Right kidney (tissue), 1 donor: Measurements from ENCODE around the gene EEF2KMT.
A peak's percentile ranks its signal among the peaks of the same experiment; 100 is the strongest.
"Not testable (repeated sequence)": the region's sequence is repeated elsewhere in the genome, so short reads cannot be mapped to it uniquely, and the experiment has no call there.

ENCODE experiments used
- DNase-seq: peaks from one replicate; pipeline ENCODE4 v3.0.0-alpha.2; 2016

EEF2KMT gene

DNA sequence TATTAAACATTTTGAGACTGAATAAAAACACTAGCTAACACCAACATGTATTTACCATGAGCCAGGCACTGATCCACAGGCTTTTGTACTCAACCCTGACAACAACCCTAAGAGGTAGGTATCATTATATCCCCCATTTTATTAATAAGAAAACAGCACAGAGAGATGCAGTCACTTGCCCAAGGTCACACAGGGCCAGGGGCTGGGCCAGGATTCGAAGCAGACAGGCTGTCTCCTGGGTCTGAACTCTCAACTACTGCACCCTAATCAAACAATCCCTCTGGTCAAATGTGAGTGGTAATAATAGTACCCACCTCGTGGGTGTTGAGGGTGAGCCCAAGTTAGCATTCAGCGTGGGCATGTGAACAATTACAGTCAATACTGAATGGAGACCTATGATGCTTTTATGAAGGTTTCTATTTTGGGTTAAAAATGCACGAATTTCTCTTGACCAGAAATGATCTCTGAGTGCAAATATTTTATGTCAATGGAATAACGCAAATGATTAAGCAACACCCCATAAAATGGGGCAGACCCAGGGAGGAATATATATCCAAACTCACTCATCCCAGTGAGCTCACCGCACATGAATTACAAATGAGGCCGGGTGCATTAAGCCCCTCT is 1.0 kb downstream of the EEF2KMT start:
- not testable (repeated sequence) for DNase-seq

DNA sequence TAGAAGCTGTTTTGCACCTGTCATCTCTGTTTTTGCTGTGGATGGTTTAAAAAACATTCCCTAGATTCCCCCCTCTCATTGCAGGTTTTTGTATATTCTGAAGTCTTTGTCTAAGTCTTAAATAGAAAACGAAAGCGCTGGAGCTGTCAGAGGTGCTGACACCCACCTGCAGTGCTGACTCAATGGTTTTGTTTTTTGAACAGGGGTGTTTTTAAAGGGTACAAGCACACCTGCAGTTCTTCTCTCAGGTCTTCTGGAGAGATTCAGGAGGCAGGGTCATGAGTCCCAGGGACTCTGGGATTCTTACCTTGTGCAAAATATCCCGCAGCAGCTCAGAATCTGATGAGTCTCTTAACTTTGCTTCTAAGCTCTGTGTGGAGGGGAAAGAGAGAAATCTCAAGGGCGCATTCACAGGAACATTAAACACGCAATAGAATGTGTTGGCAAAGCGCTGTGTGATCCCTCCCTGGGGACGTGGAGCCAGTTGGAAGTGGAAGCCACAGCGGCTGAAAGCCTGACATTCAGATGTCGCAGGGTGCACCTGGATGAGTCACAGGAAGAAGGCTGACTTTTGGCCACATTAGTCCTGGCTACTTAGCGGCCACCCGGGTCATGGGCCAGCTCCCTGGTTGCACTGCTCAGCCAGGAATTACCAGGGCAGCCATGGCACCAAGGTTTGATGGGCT is 2.3 kb downstream of the EEF2KMT start:
- DNase-seq = not testable (repeated sequence)

DNA sequence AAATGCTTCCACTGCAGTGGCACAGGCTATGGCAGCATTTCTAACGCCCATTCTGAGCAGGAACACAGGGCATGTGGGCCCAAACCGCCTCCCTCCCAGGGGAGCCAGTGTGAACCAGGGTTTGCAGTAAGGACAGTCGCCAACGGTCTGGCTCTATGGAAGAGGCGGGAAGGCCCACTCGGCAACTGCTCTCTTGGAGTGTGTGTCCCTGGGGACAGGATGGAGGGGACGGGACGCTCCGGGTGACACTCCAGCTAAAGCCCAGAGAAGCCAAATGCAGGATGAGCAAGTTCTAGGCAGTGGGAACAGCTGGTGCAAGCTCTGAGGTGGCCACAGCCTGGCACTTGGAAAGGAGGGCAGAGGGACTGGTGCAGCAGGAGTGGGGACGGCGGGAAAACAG is 3.8 kb downstream of the EEF2KMT start:
- not testable (repeated sequence) for DNase-seq

DNA sequence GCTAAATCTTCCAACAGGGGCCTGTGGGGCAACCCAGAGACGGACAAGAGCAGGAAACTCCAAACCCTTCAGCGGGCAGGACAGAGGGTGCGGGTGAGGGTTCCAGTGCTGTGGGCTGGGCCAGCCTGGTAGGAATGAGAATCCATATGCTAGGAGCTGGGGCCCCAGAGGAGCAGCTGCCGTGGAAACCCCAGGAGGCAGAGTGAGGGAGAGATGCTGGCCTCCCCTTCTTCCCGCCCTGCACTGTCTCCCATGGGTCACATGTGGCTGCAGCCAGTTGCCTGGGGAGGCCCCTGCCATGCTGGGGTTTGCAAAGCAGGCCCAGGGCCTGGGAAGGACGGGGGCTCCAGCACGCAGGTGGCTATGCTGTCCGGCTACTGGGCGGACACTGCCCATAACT is 4.5 kb downstream of the EEF2KMT start:
- not testable (repeated sequence) for DNase-seq

DNA sequence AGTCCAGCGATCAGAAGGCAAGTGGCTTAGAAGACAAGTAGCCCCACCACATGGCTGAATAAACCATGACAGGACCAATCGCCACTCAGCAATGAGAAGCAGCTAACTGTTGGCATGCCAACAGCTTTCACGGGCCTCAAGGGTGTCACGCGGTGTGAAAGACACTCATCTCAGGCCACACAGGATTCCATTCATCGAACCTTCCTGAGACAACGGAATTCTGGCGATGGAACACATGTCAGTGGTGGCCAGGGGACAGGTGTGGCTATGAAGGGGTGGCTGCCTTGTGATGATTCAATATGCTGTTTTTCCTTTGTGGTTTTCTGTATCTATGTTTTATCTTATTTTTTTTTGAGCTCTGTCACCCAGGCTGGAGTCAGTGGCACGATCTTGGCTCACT is 7.0 kb downstream of the EEF2KMT start:
- DNase-seq = not testable (repeated sequence)

DNA sequence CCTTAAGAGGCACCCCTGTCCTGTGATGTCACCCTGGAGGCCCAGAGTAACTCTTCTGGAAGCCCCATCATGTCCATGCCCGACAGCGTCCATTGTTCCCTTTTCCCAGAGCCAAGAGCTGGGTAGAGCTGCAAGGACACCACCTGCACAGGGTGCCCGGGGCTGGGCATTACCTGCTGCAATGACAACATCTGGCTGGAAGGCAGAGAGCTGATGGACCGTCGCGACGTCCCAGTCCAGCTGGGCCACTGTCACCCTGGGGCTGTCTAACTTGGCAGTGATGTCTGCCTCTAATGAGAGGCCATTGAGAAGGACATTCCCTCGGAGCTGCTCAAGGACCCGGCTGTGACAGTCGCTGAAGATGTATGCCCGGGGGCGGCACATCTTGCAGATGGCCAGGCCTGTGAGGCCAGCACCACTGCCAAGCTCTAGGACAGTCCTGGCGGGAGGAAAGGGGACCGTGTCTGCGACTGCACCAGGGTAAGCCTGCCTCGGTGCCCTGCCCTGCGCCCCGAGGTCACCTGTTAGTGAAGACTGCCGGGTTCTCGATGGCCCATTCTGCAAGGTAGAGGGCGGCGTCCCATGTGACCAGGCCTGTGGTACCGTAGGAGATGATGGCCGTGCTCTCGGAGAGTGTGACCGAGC is 7.6 kb downstream of the EEF2KMT start:
- DNase-seq = not testable (repeated sequence)

DNA sequence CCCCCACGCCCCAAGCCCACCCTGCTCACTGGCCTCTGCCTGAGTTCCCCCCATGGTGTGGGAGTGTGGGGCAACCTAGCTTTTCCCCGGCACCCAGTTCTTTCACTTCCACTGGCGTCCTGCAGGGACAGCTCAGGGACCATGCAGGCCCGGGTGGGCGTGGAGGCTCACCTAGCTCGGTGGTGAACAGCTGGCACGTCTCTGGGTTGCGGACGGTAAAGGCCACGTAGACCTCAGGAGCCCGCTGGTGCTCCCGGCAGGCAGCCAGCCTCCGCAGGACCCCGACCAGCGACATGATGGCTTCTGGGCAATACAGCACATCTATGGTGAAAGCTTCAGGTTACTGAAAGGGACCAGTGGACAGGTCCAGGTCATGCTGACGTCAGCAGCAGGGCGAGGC is 8.7 kb downstream of the EEF2KMT start:
- not testable (repeated sequence) for DNase-seq

DNA sequence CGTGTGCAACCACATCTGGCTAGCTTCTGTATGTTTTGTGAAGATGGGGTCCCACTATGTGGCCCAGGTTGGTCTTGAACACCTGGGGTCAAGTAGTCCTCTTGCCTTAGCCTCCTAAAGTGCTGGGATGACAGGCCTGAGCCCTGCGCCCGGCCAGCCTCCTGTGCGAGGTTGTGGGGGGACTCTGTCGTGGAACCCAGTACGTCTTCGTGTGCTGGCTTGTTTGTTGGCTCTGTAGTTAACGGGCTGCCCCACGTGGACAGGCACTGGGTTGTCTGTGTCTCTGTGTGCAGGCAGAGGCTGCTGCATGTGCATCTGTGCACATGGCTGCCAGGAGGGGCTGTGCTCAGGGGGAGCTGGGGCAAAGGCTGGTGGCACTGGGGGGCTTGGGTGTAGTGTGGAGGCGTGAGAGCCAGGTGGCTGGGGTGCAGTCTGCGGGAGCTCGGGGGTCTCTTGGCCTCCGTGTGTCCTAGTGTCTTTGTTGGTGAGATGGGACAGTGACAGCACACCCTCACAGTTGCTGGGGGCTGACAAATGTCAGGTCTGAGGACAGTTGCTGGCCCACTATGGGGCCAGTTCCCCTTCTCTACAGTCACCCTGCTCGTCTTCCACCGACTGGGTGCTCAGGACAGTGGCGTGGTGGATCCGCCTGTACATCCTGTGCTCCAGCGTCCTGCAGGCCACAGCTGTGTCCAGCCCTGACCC is 9.4 kb downstream of the EEF2KMT start:
- not testable (repeated sequence) for DNase-seq

DNA sequence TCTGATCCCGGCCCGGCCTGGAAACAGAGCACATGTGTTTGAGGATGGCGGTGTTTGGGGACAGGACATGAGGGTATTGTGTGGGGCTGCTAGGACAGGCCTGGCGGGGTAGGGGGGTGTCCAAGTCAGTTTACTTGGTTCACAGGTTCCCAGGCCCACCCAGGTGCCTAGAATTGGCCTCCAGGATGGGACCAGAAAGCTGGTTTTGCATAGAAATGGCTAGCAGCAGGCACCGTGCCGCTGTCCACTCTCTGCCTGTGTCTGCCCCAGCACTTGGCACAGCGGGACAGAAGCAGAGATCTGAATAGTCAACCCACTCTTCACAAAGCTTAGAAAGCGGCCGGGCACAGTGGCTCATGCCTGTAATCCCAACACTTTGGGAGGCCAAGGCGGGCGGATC is 11.9 kb downstream of the EEF2KMT start:
- not testable (repeated sequence) for DNase-seq

DNA sequence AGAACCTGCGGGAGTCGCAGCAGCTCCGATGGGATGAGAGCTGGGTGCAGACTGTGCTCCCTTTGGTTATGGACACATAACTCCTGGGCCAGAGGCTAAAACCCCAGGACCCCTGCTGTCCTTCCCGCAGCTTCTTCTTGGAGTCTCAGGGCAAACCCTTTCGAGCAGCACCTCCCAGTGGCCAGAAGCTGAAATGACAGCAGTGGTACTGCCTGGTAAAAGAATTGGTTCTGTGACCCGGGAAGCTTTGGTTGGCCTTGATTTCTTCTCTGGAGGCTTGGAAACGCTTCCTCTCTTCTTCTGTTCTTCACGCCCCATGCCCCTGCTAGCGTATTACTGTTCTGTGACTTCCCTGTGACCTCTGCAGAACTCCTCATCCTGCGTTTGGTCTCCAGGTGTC is 12.8 kb downstream of the EEF2KMT start:
- DNase-seq = not testable (repeated sequence)

DNA sequence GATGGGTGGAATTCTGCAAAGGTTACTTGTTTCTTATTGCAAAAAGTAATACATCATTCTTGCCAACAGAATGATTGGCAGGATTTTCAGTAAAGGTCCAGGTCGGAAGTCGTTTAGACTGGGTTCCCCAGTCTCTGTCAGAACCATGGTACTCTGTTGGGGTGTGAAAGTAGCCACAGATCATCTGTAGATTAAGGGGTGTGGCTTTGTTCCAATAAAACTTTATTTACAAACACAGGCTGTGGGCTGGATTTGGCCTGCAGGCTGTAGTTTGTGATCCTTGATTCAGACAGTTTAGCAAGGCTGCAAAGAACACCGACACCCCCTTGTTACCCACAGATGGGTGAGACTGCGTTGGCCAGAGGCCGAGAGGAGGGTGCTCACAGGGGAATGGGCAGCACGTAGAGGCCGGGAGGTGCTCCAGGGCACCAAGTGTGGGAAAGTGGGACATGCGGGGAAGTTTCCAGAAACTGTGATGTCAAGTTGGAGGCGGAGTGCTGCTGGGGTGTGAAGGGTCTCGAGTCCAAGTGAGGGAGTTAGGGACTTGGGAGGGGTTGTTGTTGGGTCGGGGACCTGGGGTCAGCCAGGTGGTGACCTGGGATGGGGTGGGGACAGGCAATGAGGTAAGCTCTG is 13.4 kb downstream of the EEF2KMT start:
- not testable (repeated sequence) for DNase-seq

DNA sequence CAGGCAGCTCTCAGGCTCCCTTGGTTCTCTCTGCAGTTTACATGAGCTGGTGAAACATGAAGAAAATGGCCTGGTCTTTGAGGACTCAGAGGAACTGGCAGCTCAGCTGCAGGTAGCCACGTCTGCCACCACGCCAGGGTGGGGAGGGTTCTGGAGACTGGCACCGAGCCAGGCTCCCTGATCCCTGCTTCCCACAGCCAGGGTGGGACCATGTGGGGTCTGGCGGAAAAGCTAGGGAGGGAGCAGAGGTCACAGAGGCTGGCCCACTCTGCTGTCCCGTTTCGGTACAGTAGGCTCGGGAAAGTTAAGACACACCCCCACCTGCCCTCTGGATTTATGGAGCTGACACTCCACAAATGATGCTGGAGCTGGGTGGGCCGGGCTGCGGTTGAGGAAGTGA is 13.9 kb downstream of the EEF2KMT start:
- not testable (repeated sequence) for DNase-seq

DNA sequence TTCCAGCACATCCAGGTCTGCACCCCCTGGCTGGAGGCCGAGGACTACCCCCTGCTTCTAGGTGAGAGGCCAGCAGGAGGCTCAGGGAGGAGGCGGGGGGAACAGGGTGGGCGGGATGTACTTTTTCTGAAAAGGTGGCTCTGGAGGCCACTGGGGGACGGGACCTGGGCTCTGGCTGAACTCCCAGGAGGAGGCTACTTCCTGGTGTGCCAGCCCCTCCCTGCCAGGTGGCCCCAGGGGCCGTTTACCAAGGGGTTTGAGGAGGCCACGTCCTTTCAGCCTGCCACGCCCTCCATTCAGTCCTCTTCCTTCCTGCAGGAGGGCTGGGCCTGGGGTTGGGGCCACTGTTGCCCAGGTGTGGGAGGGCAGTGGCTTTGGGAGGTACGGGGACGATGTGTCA is 16.6 kb downstream of the EEF2KMT start:
- not testable (repeated sequence) for DNase-seq

DNA sequence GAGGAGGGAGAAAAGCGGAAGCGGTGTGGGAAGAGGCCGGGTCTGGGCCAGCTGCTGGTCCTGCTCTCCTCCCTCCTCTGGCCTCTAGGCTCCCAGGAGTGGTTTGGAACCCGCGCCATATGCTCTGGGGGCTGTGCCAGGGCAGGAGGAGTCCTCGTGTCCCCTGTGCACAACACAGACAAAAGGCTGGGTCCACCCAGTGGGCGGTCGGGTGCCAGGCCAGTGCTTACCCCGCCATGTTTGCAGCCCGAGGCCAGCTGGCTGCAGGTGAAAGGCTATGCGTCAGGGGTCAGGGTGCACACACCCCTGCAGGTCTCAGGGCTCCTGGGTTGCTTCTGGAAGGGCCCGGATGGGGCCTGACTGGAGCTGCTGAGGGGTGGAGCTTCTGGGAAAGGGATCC is 17.1 kb downstream of the EEF2KMT start:
- not testable (repeated sequence) for DNase-seq

DNA sequence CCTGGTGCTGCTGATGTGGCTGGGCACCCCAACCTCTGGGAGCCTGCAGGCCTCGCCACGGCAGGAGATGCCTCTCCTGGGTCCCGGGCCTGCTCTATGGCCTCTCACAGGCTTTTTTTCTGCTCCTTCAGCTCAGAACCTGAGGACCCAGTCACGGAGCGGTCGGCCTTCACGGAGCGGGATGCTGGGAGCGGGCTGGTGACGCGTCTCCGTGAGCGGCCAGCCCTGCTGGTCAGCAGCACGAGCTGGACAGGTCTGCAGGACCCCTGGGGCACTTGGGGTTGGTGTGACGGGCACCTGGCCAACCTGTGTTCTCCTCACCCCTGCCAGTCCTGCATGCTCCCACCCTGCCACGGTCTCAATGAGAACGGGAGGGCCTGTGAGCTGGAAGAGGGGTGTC is 19.0 kb downstream of the EEF2KMT start:
- no peak for DNase-seq

DNA sequence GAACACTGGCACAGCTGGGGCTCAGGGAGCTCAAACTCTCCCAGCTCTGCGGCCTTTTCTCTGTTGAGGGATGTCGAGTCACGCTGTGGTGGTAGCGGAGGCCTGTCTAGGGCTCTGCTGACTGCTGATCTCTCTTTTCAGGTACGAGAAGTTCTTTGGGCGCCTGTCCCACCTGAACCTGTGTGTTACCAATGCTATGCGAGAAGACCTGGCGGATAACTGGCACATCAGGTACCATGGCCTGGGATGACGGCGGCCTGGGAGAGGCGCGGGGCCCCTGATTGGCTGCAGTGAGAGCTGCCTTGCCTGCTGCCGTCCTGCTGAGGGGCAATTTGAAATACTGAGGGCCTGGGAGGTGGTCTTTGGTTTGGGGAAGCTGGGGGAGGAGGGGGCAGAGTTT is 20.3 kb downstream of the EEF2KMT start:
- no peak for DNase-seq

DNA sequence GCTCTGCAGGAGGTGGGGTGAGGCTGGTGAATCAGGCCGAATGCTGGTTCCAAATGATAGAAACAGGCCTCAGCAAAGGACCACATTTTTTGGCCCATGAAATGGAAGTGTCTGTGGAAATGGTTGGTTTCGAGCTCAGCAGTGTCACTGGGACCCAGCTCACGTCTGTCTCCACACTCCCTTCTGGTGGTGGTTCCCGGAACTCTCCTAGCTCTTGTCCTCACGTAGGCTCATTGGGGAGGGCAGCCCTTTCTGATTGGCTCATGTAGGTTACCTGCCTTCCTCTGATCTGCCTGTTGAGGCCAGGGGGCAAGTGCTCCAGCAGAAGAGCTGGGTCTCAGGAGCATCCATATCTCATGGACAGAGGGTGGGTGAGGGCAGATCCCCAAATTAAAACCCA is 22.0 kb downstream of the EEF2KMT start:
- DNase-seq = no peak

DNA sequence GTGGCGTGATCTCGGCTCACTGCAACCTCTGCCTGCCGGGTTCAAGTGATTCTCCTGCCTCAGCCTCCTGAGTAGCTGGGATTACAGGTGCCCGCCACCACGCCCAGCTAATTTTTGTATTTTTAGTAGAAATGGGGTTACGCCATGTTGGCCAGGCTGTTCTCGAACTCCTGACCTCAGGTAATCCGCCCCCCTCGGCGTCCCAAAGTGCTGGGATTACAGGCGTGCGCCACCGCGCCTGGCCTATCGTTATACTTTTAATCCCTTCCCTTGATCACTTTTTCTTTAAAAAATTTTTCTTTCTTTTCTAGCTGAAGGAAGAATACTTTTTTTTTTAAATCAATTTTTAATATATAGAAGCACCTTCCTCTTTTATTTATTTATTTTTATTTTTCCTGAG is 23.8 kb downstream of the EEF2KMT start:
- DNase-seq = not testable (repeated sequence)

DNA sequence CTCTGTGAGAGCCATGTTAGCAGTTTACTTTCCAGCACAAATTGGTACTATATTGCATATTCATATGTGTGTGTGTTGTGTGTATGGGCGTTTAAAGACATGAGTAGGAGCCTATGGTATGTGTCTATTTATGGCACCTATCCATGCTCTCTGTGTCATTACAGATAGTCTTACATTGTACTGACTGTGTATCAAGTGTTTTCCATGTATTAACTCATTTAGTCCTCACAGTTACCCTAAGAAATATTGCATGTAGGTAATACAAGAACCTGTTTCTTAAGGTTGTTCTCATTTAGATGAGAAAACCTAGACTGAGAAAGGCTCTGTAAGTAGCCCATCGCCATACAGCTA is 24.3 kb downstream of the EEF2KMT start:
- no peak for DNase-seq

DNA sequence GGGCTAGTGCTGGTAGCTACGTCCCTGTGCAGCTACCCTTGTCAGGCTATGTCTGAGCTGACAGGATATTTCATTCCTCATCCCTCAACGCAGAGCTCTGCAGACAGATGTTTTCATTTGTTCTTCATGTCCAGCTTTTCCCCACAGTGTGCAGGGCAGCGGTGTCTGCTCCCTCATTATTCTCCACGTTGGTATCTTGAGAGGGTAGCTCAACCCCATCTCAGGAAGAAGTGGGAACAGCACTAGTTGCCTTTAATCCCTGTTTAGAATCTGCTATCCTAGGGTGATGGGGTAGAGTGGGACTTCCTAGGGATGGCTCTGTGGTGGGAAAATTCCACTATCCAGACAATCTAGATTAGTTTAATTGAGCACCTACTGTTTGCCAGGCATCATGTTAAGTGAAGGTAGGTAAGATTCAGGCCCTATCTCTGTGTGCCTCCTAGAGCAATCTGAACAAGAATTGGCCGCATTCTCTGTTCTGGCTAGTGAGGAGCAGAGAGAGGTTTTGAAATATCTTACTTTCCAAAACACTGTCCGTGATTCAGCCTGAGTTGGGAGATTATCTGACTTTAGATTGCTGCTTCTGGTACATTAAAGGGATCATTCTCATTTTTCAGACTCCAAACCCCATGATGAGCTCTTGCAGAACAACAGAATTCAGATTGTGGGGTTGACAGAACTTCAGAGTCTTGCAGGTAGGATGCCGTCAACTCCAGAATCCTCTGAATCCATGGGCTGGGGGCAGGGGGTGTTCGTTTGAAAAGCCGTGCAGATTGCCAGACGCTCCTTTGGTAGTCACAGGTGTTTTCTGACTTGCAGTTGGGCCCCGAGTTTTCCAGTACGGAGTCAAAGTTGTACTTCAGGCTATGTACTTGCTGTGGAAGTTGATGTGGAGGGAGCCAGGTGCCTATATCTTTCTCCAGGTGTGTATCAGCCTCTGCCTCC is 25.0 kb downstream of the EEF2KMT start:
- DNase-seq = no peak

DNA sequence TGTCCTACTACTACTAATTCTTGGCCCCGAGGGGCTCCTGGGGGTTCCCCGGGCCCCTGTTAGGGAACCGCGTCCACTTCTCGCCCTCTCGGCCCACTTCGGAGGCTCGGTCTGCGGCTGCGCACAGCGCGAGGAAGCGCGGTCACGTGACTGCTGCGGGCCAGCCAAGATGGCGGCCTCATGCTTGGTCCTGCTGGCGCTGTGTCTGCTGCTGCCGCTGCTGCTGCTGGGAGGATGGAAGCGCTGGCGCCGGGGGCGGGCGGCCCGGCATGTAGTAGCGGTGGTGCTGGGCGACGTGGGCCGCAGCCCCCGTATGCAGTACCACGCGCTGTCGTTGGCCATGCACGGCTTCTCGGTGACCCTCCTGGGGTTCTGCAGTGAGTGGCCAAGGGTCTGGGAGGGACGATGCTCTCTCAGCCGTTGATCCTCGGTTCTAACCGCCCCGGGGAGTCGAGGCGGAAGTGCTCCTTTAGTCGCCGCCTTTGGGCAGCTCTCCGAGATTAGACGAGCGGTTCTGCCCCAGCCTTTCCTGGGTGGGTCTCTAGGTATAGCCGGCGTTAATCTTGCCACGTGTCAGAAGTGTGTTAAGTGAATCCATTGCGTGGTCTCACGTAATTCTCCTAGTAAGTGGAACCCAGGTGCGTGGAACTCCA is 25.8 kb downstream of the EEF2KMT start, which contains the start of gene ALG1:
TSS of gene ALG1 (plus strand) at position 163 of the 653 bp plus-strand sequence. CDS start at position 170, 7 bp downstream.
- peak; percentile 85 for DNase-seq
